ENCODE measurements around the gene ARHGAP21. TPM values are rescaled to one million over a fixed set of nuclear protein-coding genes. Genes with fewer than 3 reads are reported as not detected.

The ARHGAP21 gene
- total RNA-seq, 2 donors from 2014 or later: 84.9 to 107 TPM

DNA sequence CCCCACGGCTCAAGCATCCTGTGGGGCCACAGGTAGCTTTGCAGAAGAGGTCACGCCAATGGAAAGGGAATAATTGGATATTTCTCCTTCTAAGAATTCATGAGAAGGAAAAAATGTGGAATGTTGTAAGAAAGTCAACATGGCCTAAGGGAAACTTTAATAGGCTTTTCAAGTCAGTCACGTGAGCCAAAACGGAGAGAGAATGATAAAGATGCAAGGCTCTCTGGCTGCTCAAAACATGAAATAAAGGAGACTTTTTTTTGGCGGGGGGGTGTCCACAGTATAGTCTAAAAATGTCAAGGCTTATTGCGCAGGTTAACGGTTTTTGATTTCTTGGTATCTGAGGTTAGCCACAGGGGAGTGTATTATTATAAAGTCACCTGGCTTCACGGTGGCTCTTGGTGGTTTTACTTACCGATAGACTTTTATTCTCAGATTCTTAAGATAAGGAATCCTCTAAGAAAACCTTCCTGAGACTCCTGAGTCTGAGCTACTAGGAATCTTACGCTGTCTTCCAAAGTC, 148.1 kb downstream of the ARHGAP21 start:
- intact Hi-C loops (cut with DNase I): no loop called here
- TF ChIP-seq, protein P1, sequence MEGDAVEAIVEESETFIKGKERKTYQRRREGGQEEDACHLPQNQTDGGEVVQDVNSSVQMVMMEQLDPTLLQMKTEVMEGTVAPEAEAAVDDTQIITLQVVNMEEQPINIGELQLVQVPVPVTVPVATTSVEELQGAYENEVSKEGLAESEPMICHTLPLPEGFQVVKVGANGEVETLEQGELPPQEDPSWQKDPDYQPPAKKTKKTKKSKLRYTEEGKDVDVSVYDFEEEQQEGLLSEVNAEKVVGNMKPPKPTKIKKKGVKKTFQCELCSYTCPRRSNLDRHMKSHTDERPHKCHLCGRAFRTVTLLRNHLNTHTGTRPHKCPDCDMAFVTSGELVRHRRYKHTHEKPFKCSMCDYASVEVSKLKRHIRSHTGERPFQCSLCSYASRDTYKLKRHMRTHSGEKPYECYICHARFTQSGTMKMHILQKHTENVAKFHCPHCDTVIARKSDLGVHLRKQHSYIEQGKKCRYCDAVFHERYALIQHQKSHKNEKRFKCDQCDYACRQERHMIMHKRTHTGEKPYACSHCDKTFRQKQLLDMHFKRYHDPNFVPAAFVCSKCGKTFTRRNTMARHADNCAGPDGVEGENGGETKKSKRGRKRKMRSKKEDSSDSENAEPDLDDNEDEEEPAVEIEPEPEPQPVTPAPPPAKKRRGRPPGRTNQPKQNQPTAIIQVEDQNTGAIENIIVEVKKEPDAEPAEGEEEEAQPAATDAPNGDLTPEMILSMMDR (IDR thresholded peaks at IDR 0.05): no peak
- no peaks in the 10 kb centered on the region for H3K4me1 ChIP-seq

GRCh38 chr10:24574578-24575155, 149.0 kb downstream of the ARHGAP21 start:
- DNase-seq: no peak
- intact Hi-C loops (cut with DNase I): no loop called here
- Histone ChIP-seq H3K9me3 (no peaks in the 10 kb centered on the region), H3K27me3 (no peaks in the 10 kb centered on the region), H3K27ac (no peak overlapping the region), H3K36me3 (no peaks in the 10 kb centered on the region), H3K4me3 (no peak overlapping the region), H3K9ac (ENCODE audit: low read depth in 2 of 2, low read length in 2 of 2) (no peak overlapping the region), H3K4me1 (no peaks in the 10 kb centered on the region)
- TF ChIP-seq, protein P1 (IDR thresholded peaks at IDR 0.05): no peak

More for the DNA sequence above, 148.1 kb downstream of the ARHGAP21 start:
- DNase-seq: no peak
- Histone ChIP-seq H3K27ac (no peak overlapping the region), H3K9me3 (no peaks in the 10 kb centered on the region), H3K36me3 (no peaks in the 10 kb centered on the region), H3K4me3 (no peak overlapping the region), H3K27me3 (no peaks in the 10 kb centered on the region), H3K9ac (ENCODE audit: low read depth in 2 of 2, low read length in 2 of 2) (no peak overlapping the region)

GRCh38 chr10:24574161-24574560, 149.5 kb downstream of the ARHGAP21 start:
- no peak overlapping the region for H3K27ac ChIP-seq
- H3K4me1 ChIP-seq: no peaks in the 10 kb centered on the region
- TF ChIP-seq, protein P1 (IDR thresholded peaks at IDR 0.05): no peak
- DNase-seq: no peak
- H3K9me3 ChIP-seq: no peaks in the 10 kb centered on the region
- intact Hi-C loops (cut with DNase I): no loop called here
- H3K27me3 ChIP-seq: no peaks in the 10 kb centered on the region
- no peaks in the 10 kb centered on the region for H3K36me3 ChIP-seq
- no peak overlapping the region for H3K4me3 ChIP-seq
- H3K9ac ChIP-seq (ENCODE audit: low read depth in 2 of 2, low read length in 2 of 2): no peak overlapping the region

DNA sequence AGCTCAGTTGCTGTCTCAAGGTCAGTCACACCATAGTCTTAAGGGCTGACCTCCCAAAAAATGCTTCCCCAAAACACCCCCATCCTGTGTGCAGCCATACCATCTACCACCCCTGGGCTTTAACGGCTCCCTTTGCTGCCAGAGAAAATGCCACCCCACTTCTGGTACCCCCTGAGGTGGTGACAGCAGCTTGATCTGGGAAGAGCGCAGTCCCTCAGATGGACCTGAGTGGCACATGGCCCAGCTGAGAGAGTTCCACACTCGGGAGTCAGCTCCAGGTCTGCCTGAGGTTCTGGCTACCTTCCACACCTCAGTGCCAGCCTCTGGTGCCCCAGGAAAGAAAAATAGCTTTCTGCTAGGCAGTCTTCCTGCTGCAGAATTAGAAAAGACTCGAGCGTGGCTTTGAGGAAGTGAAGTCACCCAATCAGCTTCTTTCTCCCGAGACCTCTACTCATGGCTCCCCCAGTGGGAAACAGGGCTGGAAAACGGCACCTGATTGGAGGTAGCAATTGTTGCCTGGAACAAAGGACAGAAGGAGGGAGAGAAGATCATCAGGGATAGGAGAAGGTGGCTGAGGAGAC, 151.7 kb downstream of the ARHGAP21 start:
- no peaks in the 10 kb centered on the region for H3K4me1 ChIP-seq
- no peak overlapping the region for H3K4me3 ChIP-seq
- H3K9ac ChIP-seq (ENCODE audit: low read depth in 2 of 2, low read length in 2 of 2): no peak overlapping the region
- H3K27me3 ChIP-seq: no peaks in the 10 kb centered on the region
- DNase-seq: no peak
- H3K36me3 ChIP-seq: no peaks in the 10 kb centered on the region
- intact Hi-C loops (cut with DNase I): no loop called here
- no peak overlapping the region for H3K27ac ChIP-seq
- H3K9me3 ChIP-seq: no peaks in the 10 kb centered on the region
- TF ChIP-seq, protein P1 (IDR thresholded peaks at IDR 0.05): no peak

DNA sequence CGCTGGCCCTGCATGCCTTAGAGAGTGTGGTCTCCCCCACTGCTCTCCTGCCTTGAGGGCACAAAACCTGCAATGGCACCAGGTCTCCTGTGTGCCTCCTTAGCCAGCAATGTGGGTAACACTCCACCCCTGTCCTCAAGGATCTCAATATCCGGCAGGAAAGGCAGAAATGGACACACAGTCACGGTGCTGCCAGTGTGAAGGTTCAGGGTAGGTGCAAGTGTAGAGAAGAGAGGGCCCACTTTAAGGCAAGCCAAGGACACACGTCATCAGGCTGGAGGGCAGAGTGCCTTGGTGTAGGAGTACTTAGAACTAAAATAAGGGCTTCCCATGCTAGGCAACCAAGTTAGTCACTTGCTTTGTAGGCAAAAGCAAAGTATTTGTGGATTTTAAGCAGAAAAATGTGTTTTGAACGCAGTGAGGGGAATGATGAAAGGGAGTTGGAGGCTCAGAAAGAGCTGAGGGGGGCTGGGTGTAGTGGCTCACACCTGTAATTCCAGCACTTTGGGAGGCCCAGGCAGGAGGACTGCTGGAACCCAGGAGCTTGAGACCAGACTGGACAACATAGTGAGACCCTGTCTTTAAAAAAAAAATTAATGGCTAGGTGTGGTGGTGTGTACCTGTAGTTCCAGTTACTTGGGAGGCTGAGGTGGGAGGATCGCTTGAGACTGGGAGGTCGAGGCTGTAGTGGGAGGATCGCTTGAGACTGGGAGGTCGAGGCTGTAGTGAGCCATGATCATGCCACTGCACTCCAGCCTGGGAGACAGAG, 152.8 kb downstream of the ARHGAP21 start:
- intact Hi-C loops (cut with DNase I): no loop called here
- H3K27me3 ChIP-seq: no peaks in the 10 kb centered on the region
- TF ChIP-seq, protein P1 (IDR thresholded peaks at IDR 0.05): no peak

More for the DNA sequence above, 152.8 kb downstream of the ARHGAP21 start:
- Histone ChIP-seq H3K27ac (no peak overlapping the region), H3K36me3 (no peaks in the 10 kb centered on the region), H3K4me1 (no peaks in the 10 kb centered on the region), H3K9ac (ENCODE audit: low read depth in 2 of 2, low read length in 2 of 2) (no peak overlapping the region), H3K9me3 (no peaks in the 10 kb centered on the region), H3K4me3 (no peak overlapping the region)
- no peak for DNase-seq

Measured in colonic mucosa (tissue), 4 donors.